ENCODE measurements around the gene DOCK4.

The DOCK4 gene

GRCh38 chr7:112204499-112205342, 1.5 kb downstream of the DOCK4 start:
- CTCF ChIA-PET = interaction anchor here (0.6 to 1.1 kb wide), 2 partner anchors 181 to 442 kb away, joined by 3 read pairs; no protein-coding TSS in a partner anchor
- DNase-seq (ENCODE audit: extremely low spot score) = no peak
- no peak for TF ChIP-seq ZNF384 (IDR thresholded peaks at IDR 0.05)

GRCh38 chr7:112203365-112203739, 2.8 kb downstream of the DOCK4 start:
- no peak for DNase-seq (ENCODE audit: extremely low spot score)
- ChIA-PET CTCF (no interaction called here), POLR2A (interaction anchor here (1.2 kb wide), 1 partner anchor 247 kb away, joined by 3 read pairs; the partner anchor contains the start of gene IFRD1)
- TF ChIP-seq L3MBTL2 (conservative IDR thresholded peaks at IDR 0.05) (no peak), FOXK2 (IDR thresholded peaks at IDR 0.05) (no peak), PKNOX1 (IDR thresholded peaks at IDR 0.05) (no peak), CTBP1 (IDR thresholded peaks at IDR 0.05; ENCODE audit: borderline replicate concordance) (no peak), TARDBP (IDR thresholded peaks at IDR 0.05) (no peak), NFRKB (IDR thresholded peaks at IDR 0.05) (no peak), ARNT (IDR thresholded peaks at IDR 0.05) (no peak), HDGF (IDR thresholded peaks at IDR 0.05; ENCODE audit: borderline replicate concordance) (no peak)

More at GRCh38 chr7:112204499-112205342, 1.5 kb downstream of the DOCK4 start:
- POLR2A ChIA-PET = interaction anchor here (0.8 to 1.6 kb wide), 5 partner anchors 10 to 246 kb away, joined by 3 to 8 read pairs (median 5); partner anchors contain the start of gene IFRD1

GRCh38 chr7:112202816-112203215, 3.4 kb downstream of the DOCK4 start:
- DNase-seq (ENCODE audit: extremely low spot score) = no peak
- TF ChIP-seq HDGF (IDR thresholded peaks at IDR 0.05; ENCODE audit: borderline replicate concordance) (no peak), LEF1 (IDR thresholded peaks at IDR 0.05; ENCODE audit: borderline replicate concordance) (no peak), FOXK2 (IDR thresholded peaks at IDR 0.05) (no peak)
- ChIA-PET CTCF (no interaction called here), POLR2A (interaction anchor here (1.0 to 1.2 kb wide), 2 partner anchors 52 to 247 kb away, joined by 3 read pairs; partner anchors contain the start of gene IFRD1)

- ChIA-PET POLR2A (interaction anchor here (1.0 kb wide), 1 partner anchor 51 kb away, joined by 3 read pairs; no protein-coding TSS in a partner anchor), CTCF (no interaction called here)
- no peak for TF ChIP-seq PKNOX1 (IDR thresholded peaks at IDR 0.05)
- no peak for TF ChIP-seq FOXM1 (IDR thresholded peaks at IDR 0.05; ENCODE audit: borderline replicate concordance)
- DNase-seq (ENCODE audit: extremely low spot score) = no peak
These were observed 4.4 kb downstream of the DOCK4 start for GRCh38 chr7:112201839-112202238.

GRCh38 chr7:112201411-112201810, 4.8 kb downstream of the DOCK4 start:
- DNase-seq (ENCODE audit: extremely low spot score) = no peak
- TF ChIP-seq HDGF (IDR thresholded peaks at IDR 0.05; ENCODE audit: borderline replicate concordance) = no peak
- TF ChIP-seq L3MBTL2 (conservative IDR thresholded peaks at IDR 0.05) = no peak
- TF ChIP-seq BHLHE40 (IDR thresholded peaks at IDR 0.05; ENCODE audit: borderline replicate concordance) = no peak
- TF ChIP-seq SUZ12 (IDR thresholded peaks at IDR 0.05) = no peak
- no peak for TF ChIP-seq CTBP1 (IDR thresholded peaks at IDR 0.05; ENCODE audit: borderline replicate concordance)
- no peak for TF ChIP-seq LEF1 (IDR thresholded peaks at IDR 0.05; ENCODE audit: borderline replicate concordance)
- TF ChIP-seq FOXM1 (IDR thresholded peaks at IDR 0.05; ENCODE audit: borderline replicate concordance) = no peak
- no peak for TF ChIP-seq ARNT (IDR thresholded peaks at IDR 0.05)
- TF ChIP-seq SP1 (IDR thresholded peaks at IDR 0.05) = no peak
- no peak for TF ChIP-seq PKNOX1 (IDR thresholded peaks at IDR 0.05)
- TF ChIP-seq FOXK2 (IDR thresholded peaks at IDR 0.05) = no peak
- TF ChIP-seq ZNF384 (IDR thresholded peaks at IDR 0.05) = no peak
- TF ChIP-seq NFRKB (IDR thresholded peaks at IDR 0.05) = no peak
- TF ChIP-seq FOXA1 (IDR thresholded peaks at IDR 0.05) = no peak
- ChIA-PET POLR2A (no interaction called here), CTCF (no interaction called here)

- ChIA-PET CTCF (no interaction called here), POLR2A (no interaction called here)
- no peak for TF ChIP-seq BHLHE40 (IDR thresholded peaks at IDR 0.05; ENCODE audit: borderline replicate concordance)
- TF ChIP-seq SUZ12 (IDR thresholded peaks at IDR 0.05) = no peak
- DNase-seq (ENCODE audit: extremely low spot score) = no peak
These were observed 6.5 kb downstream of the DOCK4 start for GRCh38 chr7:112199672-112200071.

GRCh38 chr7:112199035-112199655, 7.1 kb downstream of the DOCK4 start:
- CTCF ChIA-PET = no interaction called here
- POLR2A ChIA-PET = no interaction called here
- TF ChIP-seq NFRKB (IDR thresholded peaks at IDR 0.05) (no peak), SUZ12 (IDR thresholded peaks at IDR 0.05) (no peak), FOXM1 (IDR thresholded peaks at IDR 0.05; ENCODE audit: borderline replicate concordance) (no peak), PKNOX1 (IDR thresholded peaks at IDR 0.05) (no peak), FOXA1 (IDR thresholded peaks at IDR 0.05) (no peak), HDGF (IDR thresholded peaks at IDR 0.05; ENCODE audit: borderline replicate concordance) (no peak), TARDBP (IDR thresholded peaks at IDR 0.05) (no peak), ELF4 (IDR thresholded peaks at IDR 0.05) (no peak), LEF1 (IDR thresholded peaks at IDR 0.05; ENCODE audit: borderline replicate concordance) (no peak), ARNT (IDR thresholded peaks at IDR 0.05) (no peak), FOXK2 (IDR thresholded peaks at IDR 0.05) (no peak), SP1 (IDR thresholded peaks at IDR 0.05) (no peak)
- no peak for DNase-seq (ENCODE audit: extremely low spot score)
